GM12801 (cell line): ENCODE measurements around the gene WNT11.

ENCODE experiments used
- TF ChIP-seq, protein P1 (sequence below): IDR thresholded peaks from one replicate; pipeline ENCODE4 v1.5.1; 2011; ENCODE audit warnings: control low read depth; ENCODE audit not compliant: insufficient read length; ENCODE audit errors: extremely low read depth

Gene WNT11

DNA sequence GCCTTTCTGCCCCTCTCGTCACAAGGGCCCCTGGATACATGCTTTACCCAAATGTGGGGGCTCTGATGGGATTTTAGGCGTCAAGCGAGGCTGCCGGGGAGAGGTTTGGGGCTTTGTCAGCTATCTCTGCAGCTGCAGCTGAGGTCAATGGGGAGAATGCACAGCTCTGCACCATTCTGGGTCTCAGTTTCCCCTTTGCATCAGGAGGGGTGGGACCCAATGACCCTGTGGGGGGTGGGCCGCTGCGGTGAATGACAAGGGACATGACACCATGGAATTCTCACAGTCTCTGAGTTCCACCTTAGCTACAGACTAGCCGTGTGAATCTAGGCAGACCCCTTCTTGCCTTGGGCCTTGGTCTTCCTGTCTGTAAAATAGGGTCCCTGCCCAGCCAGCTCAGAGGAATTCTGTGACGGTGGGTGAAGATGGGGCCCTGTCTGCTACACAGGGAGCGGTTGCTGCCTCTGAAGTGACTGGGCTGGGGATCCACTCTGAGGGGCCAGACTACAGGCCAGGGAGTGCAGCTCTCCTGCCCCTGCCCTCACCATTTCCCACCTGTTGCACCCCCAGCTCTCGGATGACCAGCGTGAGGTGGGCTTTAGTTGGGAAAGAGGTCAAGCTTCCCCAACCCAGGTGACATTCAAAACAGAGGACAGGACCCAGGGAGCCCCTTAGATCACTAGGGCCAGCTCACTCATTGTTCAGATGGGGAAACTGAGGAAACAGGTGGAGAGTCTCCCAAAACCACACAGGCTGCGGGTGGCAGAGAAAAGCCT lies 35.9 kb upstream of the WNT11 start:
- TF ChIP-seq, protein P1, sequence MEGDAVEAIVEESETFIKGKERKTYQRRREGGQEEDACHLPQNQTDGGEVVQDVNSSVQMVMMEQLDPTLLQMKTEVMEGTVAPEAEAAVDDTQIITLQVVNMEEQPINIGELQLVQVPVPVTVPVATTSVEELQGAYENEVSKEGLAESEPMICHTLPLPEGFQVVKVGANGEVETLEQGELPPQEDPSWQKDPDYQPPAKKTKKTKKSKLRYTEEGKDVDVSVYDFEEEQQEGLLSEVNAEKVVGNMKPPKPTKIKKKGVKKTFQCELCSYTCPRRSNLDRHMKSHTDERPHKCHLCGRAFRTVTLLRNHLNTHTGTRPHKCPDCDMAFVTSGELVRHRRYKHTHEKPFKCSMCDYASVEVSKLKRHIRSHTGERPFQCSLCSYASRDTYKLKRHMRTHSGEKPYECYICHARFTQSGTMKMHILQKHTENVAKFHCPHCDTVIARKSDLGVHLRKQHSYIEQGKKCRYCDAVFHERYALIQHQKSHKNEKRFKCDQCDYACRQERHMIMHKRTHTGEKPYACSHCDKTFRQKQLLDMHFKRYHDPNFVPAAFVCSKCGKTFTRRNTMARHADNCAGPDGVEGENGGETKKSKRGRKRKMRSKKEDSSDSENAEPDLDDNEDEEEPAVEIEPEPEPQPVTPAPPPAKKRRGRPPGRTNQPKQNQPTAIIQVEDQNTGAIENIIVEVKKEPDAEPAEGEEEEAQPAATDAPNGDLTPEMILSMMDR, result no peak

DNA sequence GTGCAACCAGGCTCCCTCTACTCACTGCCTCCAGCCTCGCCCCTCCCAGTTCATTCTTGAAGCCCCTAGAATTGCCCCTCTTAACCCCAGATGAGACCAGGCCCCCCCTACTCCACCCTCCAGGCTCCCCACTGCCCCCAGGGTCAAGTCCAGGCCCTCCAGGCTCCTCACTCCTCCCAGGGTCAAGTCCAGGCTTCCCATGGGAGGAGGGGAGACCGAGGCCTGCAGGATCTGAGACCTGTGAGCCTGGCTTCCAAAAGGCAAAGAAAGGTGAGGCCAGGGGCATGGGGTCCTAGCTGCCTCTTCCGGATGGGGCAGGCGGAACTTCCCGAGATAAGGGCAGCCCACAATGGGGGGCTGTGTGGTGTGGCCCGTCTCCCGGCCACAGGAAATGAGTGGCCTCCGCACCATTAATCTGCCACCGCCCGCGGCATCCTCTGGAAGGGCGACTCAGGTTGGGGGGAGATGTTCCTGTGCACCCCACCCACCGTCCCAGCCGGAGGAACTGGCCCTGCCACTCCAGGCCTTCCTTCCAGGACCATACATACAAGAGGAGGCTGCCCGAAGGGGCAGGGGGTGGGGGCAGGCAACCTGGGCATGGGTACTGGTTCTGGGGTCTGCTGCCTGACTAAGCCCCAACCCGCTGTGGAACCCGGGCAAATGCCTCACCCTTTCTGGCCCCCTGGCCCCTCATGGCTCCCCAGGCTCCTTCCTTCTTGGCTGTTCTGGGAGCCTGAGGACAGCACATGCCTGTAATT lies 35.1 kb upstream of the WNT11 start:
- TF ChIP-seq, protein P1, result no peak

DNA sequence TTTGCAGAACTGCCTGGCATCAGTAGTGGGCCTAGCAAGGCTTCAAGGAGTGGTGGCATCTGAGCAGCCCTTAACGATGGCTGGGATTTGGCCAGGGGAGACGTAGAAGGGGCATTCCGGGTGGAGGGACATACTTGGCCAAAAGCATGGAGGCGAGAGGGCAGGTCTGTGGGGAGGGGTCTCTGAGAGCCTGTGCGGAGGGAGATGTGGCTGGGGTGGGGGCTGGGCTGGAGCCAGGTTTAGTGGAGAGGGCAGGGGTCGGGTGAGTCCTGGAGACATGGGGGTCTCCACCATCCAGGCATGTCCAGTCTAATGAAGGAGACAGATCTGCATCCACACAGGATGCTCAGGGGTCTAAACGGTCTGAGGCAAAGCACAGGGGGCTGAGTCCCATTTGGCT lies 34.4 kb upstream of the WNT11 start:
- TF ChIP-seq, protein P1, result no peak

DNA sequence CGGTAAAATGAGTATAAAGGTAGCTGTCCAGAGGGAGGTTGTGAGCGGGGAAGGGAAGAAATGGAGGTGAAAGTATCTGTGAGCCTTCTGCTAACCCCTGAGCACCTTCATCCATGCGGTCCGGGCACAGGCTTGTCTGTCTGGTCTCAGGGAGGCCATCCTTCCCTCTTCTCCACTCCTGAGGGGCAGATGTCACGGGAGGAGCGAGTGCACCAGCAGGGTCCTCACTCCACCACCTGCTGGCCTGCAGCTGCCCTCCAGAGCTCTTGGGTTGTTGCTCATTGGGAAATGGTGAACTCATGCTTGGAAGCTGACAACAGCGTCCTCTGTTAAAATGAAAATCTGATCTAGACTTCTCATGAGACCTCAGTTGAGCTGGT lies 33.8 kb upstream of the WNT11 start:
- TF ChIP-seq, protein P1, result no peak

DNA sequence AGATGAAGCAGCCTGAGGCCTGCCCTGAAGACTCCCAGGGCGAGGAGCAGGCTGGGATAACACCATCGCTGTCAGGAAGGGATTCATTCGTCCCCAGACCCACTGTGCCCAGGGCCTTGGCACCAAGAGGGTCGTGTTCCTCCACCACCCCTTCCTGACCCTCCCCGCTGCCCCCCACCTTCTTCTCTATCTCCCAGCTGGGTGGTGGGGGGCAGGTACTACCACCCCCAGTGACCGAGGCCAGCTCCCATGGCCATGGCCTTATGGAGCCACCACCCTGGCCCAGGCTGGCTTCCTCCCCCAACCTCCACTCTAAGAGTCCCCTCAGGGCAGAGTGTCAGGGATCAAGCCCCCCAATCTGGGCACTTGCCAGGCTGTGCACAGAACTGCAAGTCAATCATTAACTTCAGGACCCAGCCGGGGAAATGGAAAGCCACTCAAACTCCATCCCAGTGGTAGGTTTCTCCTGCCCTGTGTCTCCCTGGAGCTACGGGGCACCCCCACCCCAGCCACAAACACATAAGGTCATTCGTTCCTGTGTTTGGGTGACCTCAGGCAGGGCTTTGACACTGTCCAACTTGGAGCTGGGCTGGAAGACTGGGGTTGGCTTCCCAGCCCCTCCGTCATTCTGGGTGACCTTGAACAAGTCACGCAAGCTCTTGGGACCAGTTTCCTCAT lies 33.3 kb upstream of the WNT11 start:
- TF ChIP-seq, protein P1, result no peak

DNA sequence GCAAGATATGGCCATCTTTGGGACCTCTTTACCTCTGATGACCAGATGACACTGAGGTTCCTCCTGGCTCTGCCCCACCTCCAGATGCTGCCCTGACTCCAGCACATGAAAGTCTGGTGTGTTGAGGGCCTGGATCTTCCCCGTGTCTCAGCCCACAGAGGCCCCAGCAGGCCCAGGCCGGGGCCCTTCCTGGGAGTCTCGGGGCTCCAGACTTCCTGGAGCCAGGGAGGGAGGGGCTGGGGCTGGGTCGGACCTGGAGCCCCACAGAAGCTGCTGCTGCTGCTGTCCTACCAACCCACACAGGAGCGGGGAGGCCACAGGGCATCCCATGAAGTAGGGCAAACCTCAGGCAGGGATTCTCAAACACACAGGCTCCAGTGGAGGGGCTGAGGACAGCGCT lies 32.2 kb upstream of the WNT11 start:
- TF ChIP-seq, protein P1, result no peak

DNA sequence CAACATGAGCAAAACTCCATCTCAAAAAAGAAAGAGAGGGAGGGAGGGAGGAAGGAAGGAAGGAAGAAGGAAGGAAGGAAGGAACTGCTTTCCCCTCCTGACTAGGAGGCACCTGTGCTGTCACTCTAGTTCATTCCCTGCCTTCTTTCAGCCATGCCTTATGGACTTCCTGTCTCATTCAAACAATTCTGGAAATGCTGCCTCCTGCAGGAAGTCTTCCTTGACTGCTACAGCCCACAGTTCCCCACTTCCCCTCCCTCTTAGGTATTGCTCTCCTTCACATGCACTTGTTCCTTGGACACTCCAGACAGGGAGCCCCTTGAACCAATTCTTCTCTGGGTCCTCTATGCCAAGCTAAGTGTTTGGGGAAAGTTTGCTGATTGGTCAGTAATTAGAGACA lies 31.6 kb upstream of the WNT11 start:
- TF ChIP-seq, protein P1, result no peak
